UCSD-AML1 (cell line): ENCODE results near the gene TMED4.
"Not testable (repeated sequence)": the region's sequence is repeated elsewhere in the genome, so short reads cannot be mapped to it uniquely, and the experiment has no call there.

Source experiments
- DNase-seq: peaks from one replicate; lab custom pipeline; 2025; ENCODE audit not compliant: unreplicated experiment; lab: John Stamatoyannopoulos, UW

Gene TMED4

GRCh38 chr7:44607141-44608068 lies 25.4 kb upstream of the TMED4 start:
- no peak for DNase-seq

GRCh38 chr7:44606341-44607140 lies 24.5 kb upstream of the TMED4 start, which contains the start of gene OGDH:
Gene OGDH (plus strand): TSS chr7:44606627. CDS start chr7:44624344, 17,717 bp downstream.
- peak; percentile 90 for DNase-seq

- DNase-seq, result no peak
Measured at GRCh38 chr7:44604941-44605340, 22.9 kb upstream of the TMED4 start.

GRCh38 chr7:44603193-44603592 lies 21.2 kb upstream of the TMED4 start:
- DNase-seq, result no peak

- no peak for DNase-seq
Measured at GRCh38 chr7:44602576-44602910, 20.5 kb upstream of the TMED4 start.

GRCh38 chr7:44599222-44599621 lies 17.2 kb upstream of the TMED4 start:
- DNase-seq, result no peak

- DNase-seq, result not testable (repeated sequence)
Measured at GRCh38 chr7:44597181-44597580, 15.2 kb upstream of the TMED4 start.

GRCh38 chr7:44595934-44596635 lies 14.1 kb upstream of the TMED4 start:
- DNase-seq, result no peak

- no peak for DNase-seq
Measured at GRCh38 chr7:44590910-44591309, 8.9 kb upstream of the TMED4 start.

GRCh38 chr7:44587843-44588711 lies 6.0 kb upstream of the TMED4 start:
- DNase-seq, result no peak

- DNase-seq, result no peak
Measured at GRCh38 chr7:44583146-44583865, 1.3 kb upstream of the TMED4 start.

GRCh38 chr7:44580945-44581878 lies 819 bp downstream of the TMED4 start:
- DNase-seq, result peak; percentile 22

- no peak for DNase-seq
Measured at GRCh38 chr7:44576228-44576627, 5.8 kb downstream of the TMED4 start.

- DNase-seq, result no peak
Measured at GRCh38 chr7:44575054-44575453, 7.0 kb downstream of the TMED4 start.

GRCh38 chr7:44574287-44574872 lies 7.7 kb downstream of the TMED4 start:
- no peak for DNase-seq

GRCh38 chr7:44573464-44574286 lies 8.4 kb downstream of the TMED4 start, which contains the start of gene DDX56:
Gene DDX56 (minus strand): TSS chr7:44573908. CDS start chr7:44573895, 13 bp downstream.
- peak; percentile 86 for DNase-seq

GRCh38 chr7:44572771-44573170 lies 9.3 kb downstream of the TMED4 start:
- no peak for DNase-seq
